Panc1 (cell line): ENCODE data around the gene ATXN1. TPM values are rescaled to one million over a fixed set of nuclear protein-coding genes. Genes with fewer than 3 reads are reported as not detected.

ENCODE experiments used
- ATAC-seq: fragments of 200-7000 bp; cut with Tn5 transposase; 2 replicates; pipeline ENCODE4 v1.9.1; 2020; ENCODE audit warnings: mild to moderate bottlenecking, moderate library complexity
- BruUV-seq: library from RNA; stranded (reverse); fragments of 400-500 nt; replicated peaks from 2 replicates; lab custom pipeline; 2021; lab: Mats Ljungman, UMichigan
- CTCF ChIA-PET: fragments of 300-600 bp; sonication (Branson Sonifier 250); formaldehyde crosslinking; loops from one replicate; lab custom pipeline; 2022; ENCODE audit warnings: antibody characterized with exemption; lab: Charles Lee
- POLR2A ChIA-PET: fragments of 300-600 bp; sonication (Branson Sonifier 250); formaldehyde crosslinking; loops from one replicate; lab custom pipeline; 2022; ENCODE audit warnings: antibody characterized with exemption; lab: Charles Lee
- DNase-seq: peaks from one replicate; pipeline ENCODE4 v3.0.0-alpha.2; 2010; ENCODE audit warnings: low read depth, low spot score
- H3K27ac ChIP-seq: 2 replicates; pipeline ENCODE4 v1.5.1; 2011; ENCODE audit warnings: mild to moderate bottlenecking, low read length, inconsistent platforms
- H3K27me3 ChIP-seq: fragments of 200-500 bp; sonication (Bioruptor generic); 2 replicates; pipeline ENCODE4 v1.6.0; 2014; ENCODE audit warnings: low read length, inconsistent platforms; ENCODE audit not compliant: control insufficient read depth, insufficient read depth
- H3K36me3 ChIP-seq: fragments of 200-500 bp; sonication (Bioruptor generic); 2 replicates; pipeline ENCODE4 v1.5.1; 2014; ENCODE audit warnings: inconsistent platforms, mild to moderate bottlenecking, low read length, moderate library complexity; ENCODE audit not compliant: control insufficient read depth, insufficient read depth
- H3K4me1 ChIP-seq: 2 replicates; pipeline ENCODE4 v1.5.1; 2011; ENCODE audit warnings: inconsistent platforms, mild to moderate bottlenecking, low read length, moderate library complexity; ENCODE audit not compliant: control insufficient read depth, insufficient read depth
- H3K4me3 ChIP-seq, 2 experiments: 2 replicates each; pipeline ENCODE4 v1.5.1; 2011 to 2012; ENCODE audit warnings: low read depth in 2 of 2, low read length in 2 of 2, mild to moderate bottlenecking in 2 of 2, inconsistent platforms in 1 of 2, moderate library complexity in 1 of 2
- H3K9me3 ChIP-seq: fragments of 200-500 bp; sonication (Bioruptor generic); 2 replicates; pipeline ENCODE4 v1.5.1; 2014; ENCODE audit warnings: low read depth, mild to moderate bottlenecking, inconsistent platforms, low read length, moderate library complexity; ENCODE audit not compliant: control insufficient read depth, insufficient read depth
- POLR2AphosphoS5 ChIP-seq: IDR thresholded peaks from 2 replicates; pipeline ENCODE4 v1.6.1; 2012; ENCODE audit warnings: mild to moderate bottlenecking, low read depth, low read length, moderate library complexity
- SIN3A ChIP-seq: IDR thresholded peaks from 2 replicates; pipeline ENCODE4 v1.6.1; 2012; ENCODE audit warnings: low read depth, mild to moderate bottlenecking, low read length, moderate library complexity, borderline replicate concordance; ENCODE audit not compliant: insufficient read depth
- TCF7L2 ChIP-seq: IDR thresholded peaks from 2 replicates; pipeline ENCODE4 v1.6.1; 2011; ENCODE audit warnings: mild to moderate bottlenecking, low read depth, low read length, inconsistent platforms
- in situ Hi-C: cut with HindIII; loops from 2 replicates; pipeline ENCODE4 v1.10.0; 2016; ENCODE audit warnings: low sequenced_read_pairs, low pct_unique_long_range_greater_than_20kb
- intact Hi-C: fragments of 100-400 bp; cut with micrococcal nuclease; formaldehyde crosslinking; loops from one replicate; pipeline ENCODE4 v1.10.0; 2022; ENCODE audit not compliant: unreplicated experiment
- total RNA-seq: library from RNA; stranded (reverse); gene quantifications from one replicate; pipeline ENCODE4 v1.2.1, GENCODE V29; 2021; ENCODE audit not compliant: unreplicated experiment
- TF ChIP-seq, protein P1 (sequence below): fragments of 450-650 bp; IDR thresholded peaks from 2 replicates; pipeline ENCODE4 v1.5.1; 2017; ENCODE audit warnings: mild to moderate bottlenecking
- TF ChIP-seq, protein P2 (sequence below), 2 experiments: IDR thresholded peaks; 2 replicates each; pipeline ENCODE4 v1.6.1; 2011 to 2012; ENCODE audit warnings: low read depth in 2 of 2, control low read depth in 1 of 2, low read length in 1 of 2, mild to moderate bottlenecking in 1 of 2, moderate library complexity in 1 of 2; ENCODE audit not compliant: insufficient read depth in 1 of 2

The ATXN1 gene
- total RNA-seq, 1 experiment from 2014 or later: 67.1 TPM

DNA sequence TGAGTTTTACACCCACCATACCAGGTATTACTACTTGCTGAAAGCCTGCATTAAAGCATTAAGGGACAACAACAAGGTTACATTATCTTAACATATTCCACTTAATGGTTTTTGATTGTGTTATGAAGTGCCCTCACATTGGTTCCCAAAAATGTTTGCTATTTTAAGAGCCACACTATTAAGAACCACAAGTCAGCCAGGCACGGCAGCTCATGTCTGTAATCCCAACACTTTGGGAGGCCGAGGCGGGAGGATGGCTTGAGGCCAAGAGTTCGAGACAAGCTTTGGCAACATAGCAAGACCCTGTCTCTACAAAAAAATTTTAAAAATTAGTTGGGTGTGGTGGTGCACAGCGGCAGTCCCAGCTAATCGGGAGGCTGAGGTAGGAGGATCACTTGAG lies 28.2 kb downstream of the ATXN1 start:
- Histone ChIP-seq H3K27me3 (no peaks in the 10 kb centered on the region), H3K4me3 (no peak overlapping the region), H3K9me3 (no peaks in the 10 kb centered on the region), H3K27ac (peak overlapping the region; percentile 99), H3K4me1 (peaks cover 83% of the 10 kb centered on the region), H3K36me3 (peaks cover 4% of the 10 kb centered on the region; the same call in 1 of the 2 replicates)
- no peak for DNase-seq
- intact Hi-C loops (no loop called here), in situ Hi-C loops (no loop called here)
- no peak for TF ChIP-seq TCF7L2
- TF ChIP-seq, protein P1, sequence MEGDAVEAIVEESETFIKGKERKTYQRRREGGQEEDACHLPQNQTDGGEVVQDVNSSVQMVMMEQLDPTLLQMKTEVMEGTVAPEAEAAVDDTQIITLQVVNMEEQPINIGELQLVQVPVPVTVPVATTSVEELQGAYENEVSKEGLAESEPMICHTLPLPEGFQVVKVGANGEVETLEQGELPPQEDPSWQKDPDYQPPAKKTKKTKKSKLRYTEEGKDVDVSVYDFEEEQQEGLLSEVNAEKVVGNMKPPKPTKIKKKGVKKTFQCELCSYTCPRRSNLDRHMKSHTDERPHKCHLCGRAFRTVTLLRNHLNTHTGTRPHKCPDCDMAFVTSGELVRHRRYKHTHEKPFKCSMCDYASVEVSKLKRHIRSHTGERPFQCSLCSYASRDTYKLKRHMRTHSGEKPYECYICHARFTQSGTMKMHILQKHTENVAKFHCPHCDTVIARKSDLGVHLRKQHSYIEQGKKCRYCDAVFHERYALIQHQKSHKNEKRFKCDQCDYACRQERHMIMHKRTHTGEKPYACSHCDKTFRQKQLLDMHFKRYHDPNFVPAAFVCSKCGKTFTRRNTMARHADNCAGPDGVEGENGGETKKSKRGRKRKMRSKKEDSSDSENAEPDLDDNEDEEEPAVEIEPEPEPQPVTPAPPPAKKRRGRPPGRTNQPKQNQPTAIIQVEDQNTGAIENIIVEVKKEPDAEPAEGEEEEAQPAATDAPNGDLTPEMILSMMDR: no peak
- TF ChIP-seq SIN3A: no peak
- TF ChIP-seq, protein P2, sequence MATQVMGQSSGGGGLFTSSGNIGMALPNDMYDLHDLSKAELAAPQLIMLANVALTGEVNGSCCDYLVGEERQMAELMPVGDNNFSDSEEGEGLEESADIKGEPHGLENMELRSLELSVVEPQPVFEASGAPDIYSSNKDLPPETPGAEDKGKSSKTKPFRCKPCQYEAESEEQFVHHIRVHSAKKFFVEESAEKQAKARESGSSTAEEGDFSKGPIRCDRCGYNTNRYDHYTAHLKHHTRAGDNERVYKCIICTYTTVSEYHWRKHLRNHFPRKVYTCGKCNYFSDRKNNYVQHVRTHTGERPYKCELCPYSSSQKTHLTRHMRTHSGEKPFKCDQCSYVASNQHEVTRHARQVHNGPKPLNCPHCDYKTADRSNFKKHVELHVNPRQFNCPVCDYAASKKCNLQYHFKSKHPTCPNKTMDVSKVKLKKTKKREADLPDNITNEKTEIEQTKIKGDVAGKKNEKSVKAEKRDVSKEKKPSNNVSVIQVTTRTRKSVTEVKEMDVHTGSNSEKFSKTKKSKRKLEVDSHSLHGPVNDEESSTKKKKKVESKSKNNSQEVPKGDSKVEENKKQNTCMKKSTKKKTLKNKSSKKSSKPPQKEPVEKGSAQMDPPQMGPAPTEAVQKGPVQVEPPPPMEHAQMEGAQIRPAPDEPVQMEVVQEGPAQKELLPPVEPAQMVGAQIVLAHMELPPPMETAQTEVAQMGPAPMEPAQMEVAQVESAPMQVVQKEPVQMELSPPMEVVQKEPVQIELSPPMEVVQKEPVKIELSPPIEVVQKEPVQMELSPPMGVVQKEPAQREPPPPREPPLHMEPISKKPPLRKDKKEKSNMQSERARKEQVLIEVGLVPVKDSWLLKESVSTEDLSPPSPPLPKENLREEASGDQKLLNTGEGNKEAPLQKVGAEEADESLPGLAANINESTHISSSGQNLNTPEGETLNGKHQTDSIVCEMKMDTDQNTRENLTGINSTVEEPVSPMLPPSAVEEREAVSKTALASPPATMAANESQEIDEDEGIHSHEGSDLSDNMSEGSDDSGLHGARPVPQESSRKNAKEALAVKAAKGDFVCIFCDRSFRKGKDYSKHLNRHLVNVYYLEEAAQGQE (IDR thresholded peaks at IDR 0.05; ENCODE audit: insufficient read depth in 1 of 2, low read depth in 2 of 2, low read length in 1 of 2): no peak
- ATAC-seq: no peak
- BruUV-seq: no TSS peak
- POLR2A ChIA-PET: no interaction called here
- CTCF ChIA-PET: no interaction called here

DNA sequence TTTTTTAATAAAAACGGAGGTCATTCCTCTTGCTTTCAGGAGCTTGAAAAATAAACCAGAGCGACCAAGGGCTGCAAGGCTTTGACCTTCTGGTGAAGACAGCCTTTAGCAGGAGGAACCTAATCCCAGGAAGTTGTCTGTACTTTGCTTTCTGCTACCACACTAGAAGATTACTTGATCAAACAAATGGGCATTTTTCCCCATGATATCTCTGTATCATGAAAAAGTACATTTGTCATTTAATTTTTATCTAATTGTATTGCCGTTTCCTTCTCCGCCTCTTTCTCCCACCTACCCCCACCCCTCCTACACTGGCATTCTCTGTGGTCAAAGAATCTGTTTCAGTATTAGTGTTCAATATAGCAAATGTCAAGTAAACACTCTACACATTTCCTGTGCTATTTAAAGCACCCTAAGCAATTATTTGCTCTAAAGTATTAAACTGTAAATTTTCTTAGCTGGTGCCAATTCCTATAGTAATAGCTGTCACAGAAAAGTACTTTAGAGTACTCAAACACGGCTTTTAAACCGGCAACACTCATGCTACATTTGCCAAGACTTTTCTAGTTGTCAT lies 29.7 kb downstream of the ATXN1 start:
- intact Hi-C loops (no loop called here), in situ Hi-C loops (no loop called here)
- ATAC-seq (no peak), DNase-seq (no peak)
- BruUV-seq: no TSS peak
- peaks cover 2% of the 10 kb centered on the region; the same call in 1 of the 2 replicates for H3K36me3 ChIP-seq
- peak overlapping the region; percentile 99 for H3K27ac ChIP-seq
- TF ChIP-seq, protein P1: no peak
- TF ChIP-seq SIN3A (no peak), TCF7L2 (no peak), POLR2AphosphoS5 (no peak)
- TF ChIP-seq, protein P2 (IDR thresholded peaks at IDR 0.05; ENCODE audit: insufficient read depth in 1 of 2, low read depth in 2 of 2, low read length in 1 of 2): no peak
- no peaks in the 10 kb centered on the region for H3K9me3 ChIP-seq
- peaks cover 83% of the 10 kb centered on the region for H3K4me1 ChIP-seq
- no peak overlapping the region for H3K4me3 ChIP-seq
- POLR2A ChIA-PET: interaction anchor here (0.6 to 1.1 kb wide), 5 partner anchors 9 to 783 kb away, joined by 3 to 5 read pairs (median 4); no protein-coding TSS in a partner anchor
- H3K27me3 ChIP-seq: no peaks in the 10 kb centered on the region
- CTCF ChIA-PET: interaction anchor here (0.6 to 1.1 kb wide), 3 partner anchors 19 to 354 kb away, joined by 3 to 5 read pairs (median 4); no protein-coding TSS in a partner anchor
